Right renal cortex interstitium (tissue), 3 donors: Measurements from ENCODE around the gene GRK5. TPM values are rescaled to one million over a fixed set of nuclear protein-coding genes. Genes with fewer than 3 reads are reported as not detected.

Experiments used
- DNase-seq, 3 donors: peaks; one replicate each; pipeline ENCODE4 v3.0.0-alpha.2; 2013; ENCODE audit warnings: low read depth in 3 of 3, low spot score in 2 of 3
- polyA plus RNA-seq, 3 donors: library from polyadenylated mRNA; unstranded; fragments of 120-200 nt; gene quantifications; one replicate each; pipeline ENCODE4 v1.2.1, GENCODE V29; 2013; ENCODE audit not compliant: insufficient read length in 3 of 3

GRK5 gene
- polyA plus RNA-seq, 3 donors = 15.5 to 18.3 (median 15.8) TPM

- no peak for DNase-seq
These were observed 240.1 kb downstream of the GRK5 start for GRCh38 chr10:119447421-119447820.

GRCh38 chr10:119447823-119448546 is 240.6 kb downstream of the GRK5 start:
- no peak for DNase-seq

- DNase-seq = no peak
These were observed 241.5 kb downstream of the GRK5 start for GRCh38 chr10:119448628-119449584.

- no peak for DNase-seq
These were observed 242.5 kb downstream of the GRK5 start for GRCh38 chr10:119449760-119450461.

- no peak for DNase-seq
These were observed 243.4 kb downstream of the GRK5 start for GRCh38 chr10:119450606-119451299.

GRCh38 chr10:119451300-119451896 is 244.0 kb downstream of the GRK5 start:
- DNase-seq = no peak

- DNase-seq = no peak
These were observed 245.0 kb downstream of the GRK5 start for GRCh38 chr10:119452396-119452795.

- no peak for DNase-seq
These were observed 245.9 kb downstream of the GRK5 start for GRCh38 chr10:119453313-119453712.

GRCh38 chr10:119454316-119454715 is 246.9 kb downstream of the GRK5 start:
- DNase-seq = no peak

- DNase-seq = no peak
These were observed 247.6 kb downstream of the GRK5 start for GRCh38 chr10:119454990-119455389.

GRCh38 chr10:119455609-119456434 is 248.5 kb downstream of the GRK5 start:
- DNase-seq = no peak

- DNase-seq = no peak
These were observed 249.1 kb downstream of the GRK5 start for GRCh38 chr10:119456435-119456810.

- no peak for DNase-seq
These were observed 250.8 kb downstream of the GRK5 start for GRCh38 chr10:119457966-119458766.

- DNase-seq = no peak
These were observed 252.4 kb downstream of the GRK5 start for GRCh38 chr10:119459681-119460340.

- DNase-seq = no peak
These were observed 253.2 kb downstream of the GRK5 start for GRCh38 chr10:119460369-119461195.

GRCh38 chr10:119461380-119461779 is 254.0 kb downstream of the GRK5 start:
- no peak for DNase-seq

GRCh38 chr10:119461923-119462322 is 254.6 kb downstream of the GRK5 start:
- DNase-seq = no peak
